Stimulated activated CD4-positive, alpha-beta T cell treated with anti-CD3 and anti-CD28 coated beads, TNF-alpha, amount 100 ng/mL, for 1 hour (primary cell): Measurements from ENCODE around the gene ST6GALNAC1.
"Not testable (repeated sequence)": the region's sequence is repeated elsewhere in the genome, so short reads cannot be mapped to it uniquely, and the experiment has no call there.

Source experiments
- DNase-seq, 3 donors: peaks; one replicate each; pipeline ENCODE4 v3.0.0-alpha.2; 2020; ENCODE audit warnings: low read depth in 3 of 3, low spot score in 1 of 3

Gene ST6GALNAC1

GRCh38 chr17:76642032-76642561, 1.5 kb downstream of the ST6GALNAC1 start:
- no peak for DNase-seq

GRCh38 chr17:76641501-76641900, 2.1 kb downstream of the ST6GALNAC1 start:
- DNase-seq = no peak

DNA sequence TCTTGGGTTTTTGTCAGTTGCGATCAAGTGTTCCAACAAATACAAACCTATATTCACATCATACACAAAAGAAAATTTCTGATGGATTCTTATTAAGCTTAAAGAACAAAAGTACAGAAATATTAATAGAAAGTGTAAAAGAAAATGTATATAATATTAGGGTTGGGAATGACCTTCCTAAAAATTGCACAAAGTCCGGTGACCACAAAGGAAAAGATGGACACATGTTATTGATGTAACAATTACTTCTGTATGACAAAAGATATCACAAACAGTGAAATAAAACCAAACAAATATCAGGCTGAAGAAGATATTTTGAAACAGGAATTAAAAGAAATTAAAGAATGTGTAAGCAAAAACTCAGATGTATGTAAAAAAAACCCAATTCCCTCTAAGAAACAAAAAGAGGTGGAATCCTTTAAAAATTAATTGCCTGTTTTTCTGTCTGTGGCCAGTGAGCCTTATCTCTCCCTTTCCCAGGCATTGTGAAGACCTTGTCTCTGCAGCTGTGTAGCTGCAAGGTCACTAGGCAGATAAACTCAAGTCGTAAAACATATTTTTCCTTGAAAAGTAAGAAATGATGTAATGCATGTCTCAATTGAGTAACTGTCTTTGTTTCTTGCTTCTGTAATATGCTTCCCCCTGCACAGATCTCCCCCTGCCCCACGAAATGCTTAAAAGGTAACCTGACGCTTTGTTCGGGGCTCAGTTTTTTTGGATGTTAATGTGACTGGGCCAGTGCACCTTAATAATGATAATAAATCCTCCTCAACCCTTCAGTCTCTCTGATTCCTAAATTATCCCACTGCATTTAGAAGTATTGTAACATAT, 2.8 kb downstream of the ST6GALNAC1 start:
- DNase-seq = no peak

- no peak for DNase-seq
Observed at GRCh38 chr17:76638263-76638662, 5.3 kb downstream of the ST6GALNAC1 start.

DNA sequence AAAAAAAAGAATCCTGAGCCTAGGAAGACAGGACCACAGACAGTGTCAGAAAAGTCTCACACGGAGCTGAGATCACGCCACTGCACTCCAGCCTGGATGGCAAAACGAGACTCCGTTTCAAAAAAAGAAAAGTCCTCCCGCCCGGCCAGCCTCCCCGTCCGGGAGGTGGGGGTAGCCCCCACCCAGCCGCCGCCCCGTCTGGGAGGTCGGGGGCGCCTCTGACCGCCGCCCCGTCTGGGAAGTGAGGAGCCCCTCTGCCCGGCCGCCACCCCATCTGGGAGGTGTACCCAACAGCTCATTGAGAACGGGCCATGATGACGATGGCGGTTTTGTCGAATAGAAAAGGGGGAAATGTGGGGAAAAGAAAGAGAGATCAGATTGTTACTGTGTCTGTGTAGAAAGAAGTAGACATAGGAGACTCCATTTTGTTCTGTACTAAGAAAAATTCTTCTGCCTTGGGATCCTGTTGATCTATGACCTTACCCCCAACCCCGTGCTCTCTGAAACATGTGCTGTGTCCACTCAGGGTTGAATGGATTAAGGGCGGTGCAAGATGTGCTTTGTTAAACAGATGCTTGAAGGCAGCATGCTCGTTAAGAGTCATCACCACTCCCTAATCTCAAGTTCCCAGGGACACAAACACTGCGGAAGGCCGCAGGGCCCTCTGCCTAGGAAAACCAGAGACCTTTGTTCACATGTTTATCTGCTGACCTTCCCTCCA, 6.9 kb downstream of the ST6GALNAC1 start:
- not testable (repeated sequence) for DNase-seq

DNA sequence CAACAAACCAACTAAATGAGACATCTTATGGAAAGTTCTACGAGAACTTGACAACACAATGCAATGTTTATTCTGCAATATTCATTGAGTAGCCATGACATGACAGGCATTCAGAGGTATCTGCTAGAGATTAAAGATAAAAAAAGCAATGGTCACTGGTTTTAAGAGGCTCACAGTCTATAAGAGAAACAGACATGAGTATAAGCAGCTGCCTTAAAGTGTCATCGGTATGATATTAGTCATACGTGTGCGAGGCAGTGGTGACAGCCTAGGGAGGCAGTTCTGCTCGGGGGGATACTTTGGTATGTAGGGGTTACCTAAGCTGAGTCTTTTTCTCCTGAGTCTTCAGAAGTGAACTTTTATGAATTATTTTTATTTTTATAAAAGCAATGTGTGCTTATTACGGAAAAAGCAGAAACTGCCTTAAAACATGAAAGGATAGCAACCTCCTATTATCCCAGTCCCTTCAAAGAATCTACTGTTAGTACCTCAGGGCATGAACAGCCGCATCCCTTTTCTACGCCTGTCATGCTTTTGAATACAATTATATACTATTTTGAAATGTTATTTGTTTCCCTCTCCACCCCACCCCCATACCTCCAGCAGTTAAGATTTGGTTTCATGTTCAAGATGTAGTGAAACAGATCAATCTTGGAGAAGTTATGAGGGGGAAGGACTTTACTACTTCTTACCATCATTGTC, 7.7 kb downstream of the ST6GALNAC1 start:
- no peak for DNase-seq

DNA sequence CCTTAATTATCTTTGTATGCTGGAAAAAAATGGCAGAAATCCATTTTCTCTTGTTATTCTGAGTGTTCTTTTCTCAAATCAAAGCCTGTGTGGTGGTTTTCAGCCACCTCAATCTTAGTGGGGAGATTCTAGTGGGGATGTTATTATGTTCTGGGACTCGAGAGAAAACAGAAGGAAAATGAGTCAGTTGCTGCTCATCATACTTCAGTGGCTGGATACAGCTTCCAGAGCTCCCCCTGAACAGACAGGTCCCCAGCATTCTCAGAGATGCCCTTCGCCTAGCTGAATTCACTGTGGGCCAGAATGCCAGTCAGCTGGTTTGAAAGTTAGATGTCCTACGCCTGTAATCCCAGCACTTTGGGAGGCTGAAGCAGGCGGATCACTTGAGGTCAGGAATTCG, 8.5 kb downstream of the ST6GALNAC1 start:
- no peak for DNase-seq

GRCh38 chr17:76633628-76634328, 9.8 kb downstream of the ST6GALNAC1 start:
- DNase-seq = no peak

DNA sequence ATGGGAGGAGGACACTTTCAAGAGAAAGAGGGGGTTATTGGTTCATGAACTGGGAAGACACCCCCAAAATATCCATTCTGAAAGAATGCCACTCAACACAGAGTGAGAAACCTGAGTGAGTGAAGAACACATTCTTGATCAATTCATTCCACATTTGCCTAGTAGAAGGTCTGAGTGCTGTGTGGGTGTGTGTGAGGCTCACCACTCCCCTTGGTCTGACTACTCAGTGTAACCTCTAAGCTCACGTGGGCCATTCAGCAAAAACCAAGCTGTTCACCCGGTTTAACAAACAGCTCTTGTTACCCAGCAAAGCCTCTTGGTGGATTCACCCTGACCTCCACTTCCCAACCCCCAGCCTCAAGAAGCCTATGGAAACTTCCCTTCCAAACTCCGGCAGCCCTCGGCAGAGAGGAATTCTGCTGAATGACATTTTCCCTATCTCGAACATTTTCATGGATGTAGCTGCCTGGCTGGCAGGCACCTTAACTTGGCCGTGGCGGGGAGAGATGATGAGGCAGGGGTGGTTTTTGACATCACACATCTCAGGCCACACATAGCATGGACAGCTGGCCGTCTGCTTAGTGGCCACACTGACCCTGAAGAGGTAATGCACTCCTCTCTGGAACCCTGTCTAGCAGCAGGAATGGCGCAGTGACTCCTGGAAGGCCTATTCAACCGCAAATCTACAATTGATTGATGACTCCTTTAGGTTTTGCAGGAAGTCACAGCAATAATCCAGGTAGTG, 11.6 kb downstream of the ST6GALNAC1 start:
- DNase-seq = no peak

DNA sequence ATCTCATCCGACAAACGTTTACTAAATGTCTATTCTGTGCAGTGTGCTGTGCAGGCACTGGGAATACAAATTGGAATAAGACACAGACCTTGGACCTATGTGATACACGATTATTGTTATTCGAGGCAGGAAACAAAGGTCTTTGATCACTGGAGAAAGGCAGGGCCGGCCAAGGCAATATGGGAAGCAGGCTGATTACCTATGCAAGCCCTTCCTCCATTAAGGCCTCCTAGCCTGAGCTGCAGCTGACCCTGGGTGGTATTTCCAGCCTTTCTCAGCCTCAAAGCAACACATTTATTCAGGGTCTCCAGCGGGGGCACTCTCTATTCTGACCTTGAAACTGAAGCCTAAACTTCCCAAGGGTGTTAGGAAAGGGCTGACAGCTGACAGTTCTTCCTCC, 13.4 kb downstream of the ST6GALNAC1 start:
- no peak for DNase-seq

GRCh38 chr17:76627510-76627909, 16.0 kb downstream of the ST6GALNAC1 start:
- no peak for DNase-seq

DNA sequence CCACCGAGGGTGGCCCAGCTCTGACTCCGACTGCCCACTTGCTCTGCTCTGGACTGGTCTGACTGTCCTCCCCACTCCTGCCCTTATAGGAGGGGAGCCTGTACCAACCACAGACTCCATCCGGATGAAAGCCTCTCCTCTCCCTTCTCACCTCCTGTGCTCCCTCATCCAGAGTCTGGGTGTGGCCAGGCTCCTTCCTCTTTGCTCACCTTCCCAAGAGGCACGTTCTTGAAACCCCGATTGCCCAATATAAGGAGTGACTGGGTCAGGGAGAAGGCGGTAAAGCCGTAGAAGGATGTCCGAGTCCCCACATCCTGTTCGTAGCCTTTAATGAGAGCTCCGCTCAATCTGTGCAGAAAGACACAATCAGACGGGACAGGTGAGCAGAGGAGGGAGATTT, 17.1 kb downstream of the ST6GALNAC1 start:
- DNase-seq = no peak

GRCh38 chr17:76625496-76625895, 18.1 kb downstream of the ST6GALNAC1 start:
- DNase-seq = no peak

GRCh38 chr17:76623271-76624146, 20.0 kb downstream of the ST6GALNAC1 start:
- DNase-seq = peak; percentile 25 to 70 (median 55)

GRCh38 chr17:76617838-76618237, 25.7 kb downstream of the ST6GALNAC1 start:
- DNase-seq = no peak

GRCh38 chr17:76614912-76615617, 28.5 kb downstream of the ST6GALNAC1 start:
- no peak for DNase-seq

DNA sequence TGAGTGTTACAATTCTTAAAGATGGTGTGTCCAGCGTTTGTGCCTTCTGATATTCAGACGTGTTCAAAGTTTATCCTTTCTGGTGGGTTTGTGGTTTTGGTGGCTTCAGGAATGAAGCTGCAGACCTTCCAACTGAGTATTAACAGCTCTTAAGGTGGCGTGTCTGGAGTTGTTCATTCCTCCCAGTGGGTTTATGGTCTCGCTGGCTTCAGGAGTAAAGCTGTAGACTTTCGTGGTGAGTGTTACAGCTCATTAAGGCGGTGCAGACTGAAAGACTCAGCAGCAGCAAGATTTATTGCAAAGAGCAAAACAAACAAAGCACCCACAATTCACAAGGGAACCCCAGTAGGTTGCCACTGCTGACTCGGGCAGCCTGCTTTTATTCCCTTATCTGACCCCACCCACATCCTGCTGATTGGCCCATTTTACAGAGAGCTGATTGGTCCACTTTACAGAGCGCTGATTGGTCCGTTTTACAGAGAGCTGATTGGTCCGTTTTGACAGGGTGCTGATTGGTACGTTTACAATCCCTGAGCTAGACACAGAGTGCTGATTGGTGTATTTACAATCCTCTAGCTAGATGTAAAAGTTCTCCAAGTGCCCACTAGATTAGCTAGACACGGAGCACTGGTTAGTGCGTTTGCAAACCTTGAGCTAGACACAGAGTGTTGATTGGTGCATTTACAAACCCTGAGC, 29.3 kb downstream of the ST6GALNAC1 start:
- not testable (repeated sequence) for DNase-seq
